Measurements from ENCODE around the gene RIOX2.
"Not testable (repeated sequence)": the region's sequence is repeated elsewhere in the genome, so short reads cannot be mapped to it uniquely, and the experiment has no call there.

RIOX2 gene

GRCh38 chr3:97950360-97950759, 21.9 kb downstream of the RIOX2 start:
- no peak for DNase-seq

GRCh38 chr3:97949743-97950142, 22.5 kb downstream of the RIOX2 start:
- no peak for DNase-seq

- no peak for DNase-seq
Observed at GRCh38 chr3:97949110-97949485, 23.1 kb downstream of the RIOX2 start.

- no peak for DNase-seq
Observed at GRCh38 chr3:97948351-97949109, 23.7 kb downstream of the RIOX2 start.

GRCh38 chr3:97942801-97943546, 29.3 kb downstream of the RIOX2 start:
- DNase-seq, result no peak

- no peak for DNase-seq
Observed at GRCh38 chr3:97940034-97940433, 32.2 kb downstream of the RIOX2 start.

- no peak for DNase-seq
Observed at GRCh38 chr3:97939401-97939800, 32.8 kb downstream of the RIOX2 start.

- DNase-seq, result no peak
Observed at GRCh38 chr3:97938444-97938843, 33.8 kb downstream of the RIOX2 start.

- DNase-seq, result no peak
Observed at GRCh38 chr3:97937205-97937604, 35.0 kb downstream of the RIOX2 start.

GRCh38 chr3:97935842-97936241, 36.4 kb downstream of the RIOX2 start:
- DNase-seq, result no peak

- DNase-seq, result no peak
Observed at GRCh38 chr3:97934980-97935695, 37.1 kb downstream of the RIOX2 start.

- DNase-seq, result no peak
Observed at GRCh38 chr3:97932387-97932801, 39.8 kb downstream of the RIOX2 start.

- no peak for DNase-seq
Observed at GRCh38 chr3:97931218-97931617, 41.0 kb downstream of the RIOX2 start.

- no peak for DNase-seq
Observed at GRCh38 chr3:97930018-97930417, 42.2 kb downstream of the RIOX2 start.

- no peak for DNase-seq
Observed at GRCh38 chr3:97928986-97929385, 43.2 kb downstream of the RIOX2 start.

GRCh38 chr3:97927704-97928103, 44.5 kb downstream of the RIOX2 start:
- DNase-seq, result no peak

- DNase-seq, result no peak
Observed at GRCh38 chr3:97917813-97918536, 54.3 kb downstream of the RIOX2 start.

GRCh38 chr3:97916576-97916975, 55.7 kb downstream of the RIOX2 start:
- DNase-seq, result no peak

- no peak for DNase-seq
Observed at GRCh38 chr3:97914388-97914787, 57.8 kb downstream of the RIOX2 start.

GRCh38 chr3:97911459-97911858, 60.8 kb downstream of the RIOX2 start:
- DNase-seq, result no peak

- no peak for DNase-seq
Observed at GRCh38 chr3:97910931-97911351, 61.3 kb downstream of the RIOX2 start.

- peak; percentile 46 for DNase-seq
Observed at GRCh38 chr3:97910236-97910831, 61.9 kb downstream of the RIOX2 start.

GRCh38 chr3:97909830-97910229, 62.4 kb downstream of the RIOX2 start:
- DNase-seq, result not testable (repeated sequence)

All from activated T-cell treated with anti-CD3 and anti-CD28 coated beads, Interleukin-2, amount 50 U/mL, for 1 hour (primary cell).